ENCODE results near the gene MACROH2A1. TPM values are rescaled to one million over a fixed set of nuclear protein-coding genes. Genes with fewer than 3 reads are reported as not detected.

MACROH2A1 gene
- total and polyA plus RNA-seq, 2 of the 4 experiments (the other 2 are of a cell fraction), result 122 to 126 TPM

DNA sequence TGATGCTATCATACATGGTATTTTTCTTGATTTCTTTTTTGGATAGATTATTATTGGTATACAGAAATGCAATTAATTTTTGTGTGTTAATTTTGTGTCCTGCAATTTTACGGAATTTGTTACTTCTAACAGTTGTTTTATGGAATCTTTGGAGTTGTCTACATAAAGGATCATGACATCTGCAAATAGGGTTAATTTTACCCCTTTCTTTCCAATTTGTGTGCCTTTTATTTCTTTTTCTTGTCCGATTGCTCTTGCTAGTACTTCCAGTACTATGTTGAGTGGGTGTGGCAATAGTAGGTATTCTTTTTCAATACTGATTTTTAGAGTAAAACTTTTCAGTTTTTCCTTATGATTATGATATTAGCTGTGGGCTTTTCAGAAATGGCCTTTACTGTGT lies 111.5 kb downstream of the MACROH2A1 start:
- H2BK5ac ChIP-seq (ENCODE audit: low read depth, low read length, poor library complexity, severe bottlenecking), result no peak overlapping the region
- H2BK20ac ChIP-seq (ENCODE audit: low read depth, low read length), result no peak overlapping the region
- H4K5ac ChIP-seq (ENCODE audit: low read depth, low read length), result no peak overlapping the region
- no peak overlapping the region for H3K4ac ChIP-seq (ENCODE audit: low read depth, low read length)
- H3K27ac ChIP-seq (ENCODE audit: insufficient read depth, low read length), result no peak overlapping the region
- no peaks in the 10 kb centered on the region for H3K79me1 ChIP-seq (ENCODE audit: low read depth in 1 of 2, low read length in 2 of 2)
- no peak overlapping the region for H4K91ac ChIP-seq (ENCODE audit: insufficient read depth, low read depth, low read length)
- no peaks in the 10 kb centered on the region for H3K27me3 ChIP-seq (ENCODE audit: control insufficient read depth, insufficient read depth, low read length)
- no CpG with 5 or more reads among the region's 2 CpGs for WGBS, 2 experiments (ENCODE audit: extremely low coverage in 2 of 2, insufficient read length in 1 of 2)
- H3K9me1 ChIP-seq (ENCODE audit: insufficient read depth, low read length), result no peaks in the 10 kb centered on the region
- no peak overlapping the region for H2BK120ac ChIP-seq (ENCODE audit: low read depth, low read length)
- H2AFZ ChIP-seq (replicated peaks; ENCODE audit: low read length, poor library complexity), result no peak overlapping the region
- in situ Hi-C loops (cut with MboI; ENCODE audit: low sequenced_read_pairs), result no loop called here
- H3K9me3 ChIP-seq (ENCODE audit: control insufficient read depth, insufficient read depth, low read length), result no peaks in the 10 kb centered on the region
- DNase-seq (no peak), ATAC-seq (ENCODE audit: low read depth) (no peak)
- no peak overlapping the region for H4K8ac ChIP-seq (ENCODE audit: low read depth in 2 of 2, low read length in 2 of 2)
- POLR2A ChIA-PET (ENCODE audit: unreplicated experiment), result no interaction called here
- H3K4me1 ChIP-seq (ENCODE audit: control insufficient read depth, insufficient read depth, low read length), result peaks cover 3% of the 10 kb centered on the region
- H2AK5ac ChIP-seq (ENCODE audit: low read depth, low read length), result no peak overlapping the region
- H3K9ac ChIP-seq (ENCODE audit: low read depth, low read length), result no peak overlapping the region
- H3K4me2 ChIP-seq (ENCODE audit: low read depth, low read length), result no peak overlapping the region
- no TSS peak for BruUV-seq (replicated peaks)
- H3K14ac ChIP-seq (replicated peaks; ENCODE audit: low read depth, low read length), result no peak overlapping the region
- H3K23ac ChIP-seq (ENCODE audit: low read depth, low read length), result no peak overlapping the region
- H3K36me3 ChIP-seq (ENCODE audit: control insufficient read depth, insufficient read depth, low read length), result no peaks in the 10 kb centered on the region
- H2BK15ac ChIP-seq (ENCODE audit: low read depth, low read length), result no peak overlapping the region
- no peak overlapping the region for H3K56ac ChIP-seq (ENCODE audit: extremely low read depth, insufficient read depth, low read length)
- H2AK9ac ChIP-seq (replicated peaks; ENCODE audit: low read depth, low read length, poor library complexity), result no peak overlapping the region
- CTCF ChIA-PET, result no interaction called here
- no peak overlapping the region for H3K4me3 ChIP-seq (ENCODE audit: insufficient read depth, low read depth, low read length)
- H3K18ac ChIP-seq (ENCODE audit: low read depth, low read length), result no peak overlapping the region
- TF ChIP-seq RAD21 (IDR thresholded peaks at IDR 0.05; ENCODE audit: low read length) (no peak), SMC3 (IDR thresholded peaks at IDR 0.05; ENCODE audit: low read depth, low read length) (no peak), CHD1 (IDR thresholded peaks at IDR 0.05; ENCODE audit: low read depth, low read length) (no peak), POLR2A (IDR thresholded peaks at IDR 0.05; ENCODE audit: low read depth, low read length) (no peak), FOS (IDR thresholded peaks at IDR 0.05; ENCODE audit: low read depth, low read length) (no peak)
- dilution Hi-C loops (cut with HindIII; ENCODE audit: low sequenced_read_pairs, unreplicated experiment), result no loop called here
- H4K20me1 ChIP-seq (ENCODE audit: insufficient read depth, low read length), result no peaks in the 10 kb centered on the region
- intact Hi-C loops (cut with micrococcal nuclease), result no loop called here

Small RNAs within 50 kb of the gene (microRNA-seq; reads per million reads assigned to microRNA genes)
- gene DCANP1 (ENCODE audit: insufficient read depth, insufficient read length), result not detected

Small RNAs within 50 kb of the gene (small RNA-seq; reads per million reads assigned to genes)
- 0 reads per million in 5 experiments for gene DCANP1

Other genes with a start within 250 kb of the MACROH2A1 start
- gene DCANP1, start 48.1 kb upstream of the MACROH2A1 start, total RNA-seq (2012; rRNA removed), result not detected in 2 replicates
- not detected in 2 replicates for gene DCANP1, start 48.1 kb upstream of the MACROH2A1 start, polyA plus RNA-seq (2012; rRNA removed)
- gene TIFAB, start 53.1 kb upstream of the MACROH2A1 start, total RNA-seq (2012; rRNA removed), result not detected in 2 replicates
- not detected in 2 replicates for gene TIFAB, start 53.1 kb upstream of the MACROH2A1 start, polyA plus RNA-seq (2012; rRNA removed)
- gene NEUROG1, start 136.7 kb upstream of the MACROH2A1 start, total RNA-seq (2012; rRNA removed), result not detected in 2 replicates
- gene NEUROG1, start 136.7 kb upstream of the MACROH2A1 start, polyA plus RNA-seq (2012; rRNA removed), result not detected in 2 replicates
- gene CXCL14, start 179.8 kb upstream of the MACROH2A1 start, total RNA-seq (2012; rRNA removed), result under 0.01 TPM in 1 of 2 replicates, not detected in the other
- not detected in 2 replicates for gene CXCL14, start 179.8 kb upstream of the MACROH2A1 start, polyA plus RNA-seq (2012; rRNA removed)

All from IMR-90 (cell line).